ENCODE measurements around the gene RNF34. TPM values are rescaled to one million over a fixed set of nuclear protein-coding genes. Genes with fewer than 3 reads are reported as not detected.

RNF34 gene
- total and polyA plus RNA-seq, 2 of the 13 experiments (the other 11 are each of a cell fraction or from before 2014, with no cell fraction given), result 36.8 to 53.2 TPM

- TF ChIP-seq ZNF710 (CRISPR knock-in tag; IDR thresholded peaks at IDR 0.05; ENCODE audit: borderline replicate concordance) (no peak), CBX2 (IDR thresholded peaks at IDR 0.05; ENCODE audit: low read depth, low read length) (no peak), CBX2 (CRISPR knock-in tag; IDR thresholded peaks at IDR 0.05; ENCODE audit: low read depth) (no peak), ZNF616 (CRISPR knock-in tag; IDR thresholded peaks at IDR 0.05; ENCODE audit: low read depth) (no peak), PLRG1 (conservative IDR thresholded peaks at IDR 0.05) (no peak), CENPT (CRISPR knock-in tag; IDR thresholded peaks at IDR 0.05; ENCODE audit: low read depth) (no peak), HNRNPUL1 (IDR thresholded peaks at IDR 0.05; ENCODE audit: low read depth, low read length) (no peak), ZGPAT (CRISPR knock-in tag; IDR thresholded peaks at IDR 0.05) (no peak), HIC2 (CRISPR knock-in tag; IDR thresholded peaks at IDR 0.05; ENCODE audit: low read depth) (no peak), TRIM24 (CRISPR knock-in tag; IDR thresholded peaks at IDR 0.05) (no peak), ZNF232 (CRISPR knock-in tag; IDR thresholded peaks at IDR 0.05; ENCODE audit: borderline replicate concordance) (no peak), ZEB1 (IDR thresholded peaks at IDR 0.05; ENCODE audit: insufficient replicate concordance, low read depth) (no peak), ZNF598 (CRISPR knock-in tag; IDR thresholded peaks at IDR 0.05; ENCODE audit: borderline replicate concordance) (no peak), HNRNPL (IDR thresholded peaks at IDR 0.05; ENCODE audit: low read depth, low read length) (no peak), ZSCAN20 (CRISPR knock-in tag; IDR thresholded peaks at IDR 0.05; ENCODE audit: borderline replicate concordance) (no peak), TCF12 (IDR thresholded peaks at IDR 0.05) (no peak), TCF12 (CRISPR knock-in tag; IDR thresholded peaks at IDR 0.05) (no peak), TAF15 (IDR thresholded peaks at IDR 0.05; ENCODE audit: low read depth, low read length, poor library complexity, severe bottlenecking) (no peak), ZNF34 (CRISPR knock-in tag; IDR thresholded peaks at IDR 0.05; ENCODE audit: borderline replicate concordance) (no peak), HIVEP1 (CRISPR knock-in tag; IDR thresholded peaks at IDR 0.05) (no peak; the same call in 1 of the 2 replicates), MLLT10 (CRISPR knock-in tag; IDR thresholded peaks at IDR 0.05) (no peak), ZBTB7B (CRISPR knock-in tag; IDR thresholded peaks at IDR 0.05) (no peak), NR2F2 (IDR thresholded peaks at IDR 0.05; ENCODE audit: borderline replicate concordance, low read depth) (no peak), ZNF253 (CRISPR knock-in tag; IDR thresholded peaks at IDR 0.05; ENCODE audit: borderline replicate concordance) (no peak), FUBP1 (CRISPR knock-in tag; IDR thresholded peaks at IDR 0.05; ENCODE audit: borderline replicate concordance) (no peak)
Measured at GRCh38 chr12:121443193-121443870, 43.4 kb downstream of the RNF34 start (continued).
